HFFc6 (cell line): ENCODE results near the gene GLT6D1. TPM values are rescaled to one million over a fixed set of nuclear protein-coding genes. Genes with fewer than 3 reads are reported as not detected.

Experiments used
- DNase-seq: peaks from one replicate; pipeline ENCODE4 v3.0.0-alpha.2; 2018
- H3K27ac Mint-ChIP-seq: 2 replicates; pipeline ENCODE4 v1.8.0; 2020; ENCODE audit warnings: mild to moderate bottlenecking, mixed read lengths
- H3K27me3 Mint-ChIP-seq: 2 replicates; pipeline ENCODE4 v1.8.0; 2021; ENCODE audit warnings: mild to moderate bottlenecking, moderate library complexity, mixed read lengths; ENCODE audit not compliant: insufficient read depth
- H3K36me3 Mint-ChIP-seq: 2 replicates; pipeline ENCODE4 v1.8.0; 2021; ENCODE audit warnings: low read depth, mixed read lengths
- H3K4me1 Mint-ChIP-seq: 2 replicates; pipeline ENCODE4 v1.8.0; 2020; ENCODE audit warnings: low read depth, mixed read lengths
- H3K4me3 Mint-ChIP-seq: 2 replicates; pipeline ENCODE4 v1.8.0; 2020; ENCODE audit warnings: mild to moderate bottlenecking, moderate library complexity, mixed read lengths
- H3K9me3 Mint-ChIP-seq: 2 replicates; pipeline ENCODE4 v1.8.0; 2020; ENCODE audit warnings: mild to moderate bottlenecking, mixed read lengths
- CTCF ChIP-seq: fragments of 200-600 bp; sonication (generic); IDR thresholded peaks from 2 replicates; pipeline ENCODE4 v1.5.0; 2021; ENCODE audit warnings: antibody characterized with exemption, mild to moderate bottlenecking
- total RNA-seq, 6 experiments: library from RNA; stranded (reverse); fragmentation: NEBNext Ultra II Directional; extraction: Animal tissue kit (Norgen Biotek cat#: 25700); gene quantifications; 2 replicates in 1 of 6; 3 replicates in 5 of 6; pipeline ENCODE4 v1.2.3, GENCODE V29; 2021

GLT6D1 gene
- total RNA-seq, 6 experiments from 2014 or later: not detected

GRCh38 chr9:135667463-135668001 is 28.2 kb upstream of the GLT6D1 start:
- no peaks in the 10 kb centered on the region for H3K4me1 Mint-ChIP-seq
- no peak for TF ChIP-seq CTCF
- H3K4me3 Mint-ChIP-seq: no peak overlapping the region
- peaks cover 14% of the 10 kb centered on the region for H3K9me3 Mint-ChIP-seq
- DNase-seq: no peak
- H3K36me3 Mint-ChIP-seq: no peaks in the 10 kb centered on the region
- no peak overlapping the region for H3K27ac Mint-ChIP-seq
- no peaks in the 10 kb centered on the region; the same call in none of the 2 replicates for H3K27me3 Mint-ChIP-seq

GRCh38 chr9:135666534-135667462 is 27.5 kb upstream of the GLT6D1 start:
- no peaks in the 10 kb centered on the region for H3K36me3 Mint-ChIP-seq
- no peak overlapping the region; the same call in 1 of the 2 replicates for H3K4me3 Mint-ChIP-seq
- no peaks in the 10 kb centered on the region for H3K4me1 Mint-ChIP-seq
- no peak overlapping the region for H3K27ac Mint-ChIP-seq
- no peak for TF ChIP-seq CTCF
- no peak for DNase-seq
- peaks cover 14% of the 10 kb centered on the region for H3K9me3 Mint-ChIP-seq
- peaks cover 4% of the 10 kb centered on the region for H3K27me3 Mint-ChIP-seq

- Mint-ChIP-seq H3K4me3 (no peak overlapping the region), H3K27me3 (peaks cover 4% of the 10 kb centered on the region), H3K27ac (no peak overlapping the region), H3K9me3 (peaks cover 14% of the 10 kb centered on the region), H3K36me3 (no peaks in the 10 kb centered on the region), H3K4me1 (no peaks in the 10 kb centered on the region)
- no peak for TF ChIP-seq CTCF
- no peak for DNase-seq
Measured at GRCh38 chr9:135665795-135666189, 26.5 kb upstream of the GLT6D1 start.

GRCh38 chr9:135664801-135665794 is 25.8 kb upstream of the GLT6D1 start:
- Mint-ChIP-seq H3K4me1 (no peaks in the 10 kb centered on the region), H3K9me3 (peaks cover 14% of the 10 kb centered on the region), H3K27ac (no peak overlapping the region), H3K27me3 (peaks cover 4% of the 10 kb centered on the region), H3K4me3 (no peak overlapping the region), H3K36me3 (no peaks in the 10 kb centered on the region)
- TF ChIP-seq CTCF: no peak
- DNase-seq: no peak

- Mint-ChIP-seq H3K27ac (no peak overlapping the region), H3K9me3 (peaks cover 13% of the 10 kb centered on the region), H3K27me3 (peaks cover 4% of the 10 kb centered on the region), H3K4me3 (no peak overlapping the region), H3K4me1 (no peaks in the 10 kb centered on the region), H3K36me3 (no peaks in the 10 kb centered on the region)
- DNase-seq: no peak
- no peak for TF ChIP-seq CTCF
Measured at GRCh38 chr9:135664266-135664665, 24.9 kb upstream of the GLT6D1 start.
